Ishikawa (cell line): ENCODE measurements around the gene GRXCR1.

Experiments
- CEBPB ChIP-seq: IDR thresholded peaks from 2 replicates; pipeline ENCODE4 v1.6.1; 2012
- CREB1 ChIP-seq: IDR thresholded peaks from 2 replicates; pipeline ENCODE4 v1.6.1; 2012; ENCODE audit warnings: low read depth
- EGR1 ChIP-seq: IDR thresholded peaks from 2 replicates; pipeline ENCODE4 v1.6.1; 2012
- EP300 ChIP-seq: IDR thresholded peaks from 2 replicates; pipeline ENCODE4 v1.6.1; 2012; ENCODE audit warnings: borderline replicate concordance
- FOXM1 ChIP-seq: IDR thresholded peaks from 2 replicates; pipeline ENCODE4 v1.6.1; 2012; ENCODE audit warnings: low read depth, borderline replicate concordance
- REST ChIP-seq: IDR thresholded peaks from 2 replicates; pipeline ENCODE4 v1.6.1; 2012; ENCODE audit warnings: low read depth, mild to moderate bottlenecking
- TAF1 ChIP-seq: IDR thresholded peaks from 2 replicates; pipeline ENCODE4 v1.6.1; 2012; ENCODE audit warnings: low read depth, mild to moderate bottlenecking
- TCF12 ChIP-seq: IDR thresholded peaks from 2 replicates; pipeline ENCODE4 v1.6.1; 2012; ENCODE audit warnings: low read depth
- TF ChIP-seq, protein P1 (sequence below): IDR thresholded peaks from 2 replicates; pipeline ENCODE4 v1.6.1; 2012
- TF ChIP-seq, protein P2 (sequence below): IDR thresholded peaks from 2 replicates; pipeline ENCODE4 v1.6.1; 2012

GRCh38 chr4:42843694-42844093 is 48.8 kb upstream of the GRXCR1 start:
- TF ChIP-seq FOXM1 (no peak), EP300 (no peak), TAF1 (no peak), CEBPB (no peak), REST (no peak), CREB1 (no peak), EGR1 (no peak), TCF12 (no peak)
- TF ChIP-seq, protein P1, sequence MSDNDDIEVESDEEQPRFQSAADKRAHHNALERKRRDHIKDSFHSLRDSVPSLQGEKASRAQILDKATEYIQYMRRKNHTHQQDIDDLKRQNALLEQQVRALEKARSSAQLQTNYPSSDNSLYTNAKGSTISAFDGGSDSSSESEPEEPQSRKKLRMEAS = no peak
- TF ChIP-seq, protein P2, sequence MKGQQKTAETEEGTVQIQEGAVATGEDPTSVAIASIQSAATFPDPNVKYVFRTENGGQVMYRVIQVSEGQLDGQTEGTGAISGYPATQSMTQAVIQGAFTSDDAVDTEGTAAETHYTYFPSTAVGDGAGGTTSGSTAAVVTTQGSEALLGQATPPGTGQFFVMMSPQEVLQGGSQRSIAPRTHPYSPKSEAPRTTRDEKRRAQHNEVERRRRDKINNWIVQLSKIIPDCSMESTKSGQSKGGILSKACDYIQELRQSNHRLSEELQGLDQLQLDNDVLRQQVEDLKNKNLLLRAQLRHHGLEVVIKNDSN = no peak
